NCI-H187 (cell line): ENCODE measurements around the gene RALGAPB.
"Not testable (repeated sequence)": the region's sequence is repeated elsewhere in the genome, so short reads cannot be mapped to it uniquely, and the experiment has no call there.

Experiments
- DNase-seq, 2 experiments: peaks; one replicate each; lab custom pipeline; 2025; lab: John Stamatoyannopoulos, UW

Gene RALGAPB

GRCh38 chr20:38584099-38584763 lies 111.6 kb downstream of the RALGAPB start:
- DNase-seq, result no peak

GRCh38 chr20:38585404-38586180 lies 112.9 kb downstream of the RALGAPB start:
- DNase-seq, result no peak

- no peak for DNase-seq
These were observed 113.5 kb downstream of the RALGAPB start for GRCh38 chr20:38586181-38586525.

- DNase-seq, result no peak
These were observed 115.7 kb downstream of the RALGAPB start for GRCh38 chr20:38588303-38588702.

- no peak for DNase-seq
These were observed 116.7 kb downstream of the RALGAPB start for GRCh38 chr20:38589351-38589750.

GRCh38 chr20:38589967-38590675 lies 117.5 kb downstream of the RALGAPB start:
- DNase-seq, result no peak

- no peak for DNase-seq
These were observed 118.2 kb downstream of the RALGAPB start for GRCh38 chr20:38590676-38591473.

- no peak for DNase-seq
These were observed 119.1 kb downstream of the RALGAPB start for GRCh38 chr20:38591474-38592410.

GRCh38 chr20:38592411-38592790 lies 119.8 kb downstream of the RALGAPB start:
- not testable (repeated sequence) for DNase-seq

- not testable (repeated sequence) for DNase-seq
These were observed 121.6 kb downstream of the RALGAPB start for GRCh38 chr20:38594281-38594680.

GRCh38 chr20:38595886-38596285 lies 123.2 kb downstream of the RALGAPB start:
- not testable (repeated sequence) for DNase-seq

GRCh38 chr20:38599410-38599882 lies 126.8 kb downstream of the RALGAPB start:
- no peak for DNase-seq

GRCh38 chr20:38600057-38600456 lies 127.4 kb downstream of the RALGAPB start:
- DNase-seq, result no peak

GRCh38 chr20:38601216-38602184 lies 128.9 kb downstream of the RALGAPB start, which contains the start of gene ARHGAP40:
Gene ARHGAP40, plus strand, starts transcription at chr20:38601809.
- no peak for DNase-seq

GRCh38 chr20:38602185-38602581 lies 129.5 kb downstream of the RALGAPB start:
- DNase-seq, result no peak

- DNase-seq, result no peak
These were observed 130.6 kb downstream of the RALGAPB start for GRCh38 chr20:38603286-38603685.

GRCh38 chr20:38604873-38605303 lies 132.2 kb downstream of the RALGAPB start:
- DNase-seq, result no peak

- no peak for DNase-seq
These were observed 134.7 kb downstream of the RALGAPB start for GRCh38 chr20:38607351-38607750.

- DNase-seq, result no peak
These were observed 135.5 kb downstream of the RALGAPB start for GRCh38 chr20:38608188-38608587.
